GM15510 (cell line): ENCODE results near the gene NCOA7.

Source experiments
- POLR2A ChIP-seq: IDR thresholded peaks from 3 replicates; pipeline ENCODE4 v1.6.1; 2011; ENCODE audit warnings: borderline replicate concordance; ENCODE audit not compliant: insufficient read length; ENCODE audit errors: extremely low read depth

The NCOA7 gene

GRCh38 chr6:125943528-125944433 is 153.0 kb downstream of the NCOA7 start:
- TF ChIP-seq POLR2A = no peak

GRCh38 chr6:125944434-125944816 is 153.7 kb downstream of the NCOA7 start:
- no peak for TF ChIP-seq POLR2A

GRCh38 chr6:125944896-125945295 is 154.1 kb downstream of the NCOA7 start:
- no peak for TF ChIP-seq POLR2A

GRCh38 chr6:125945378-125946141 is 154.8 kb downstream of the NCOA7 start:
- no peak for TF ChIP-seq POLR2A

- no peak for TF ChIP-seq POLR2A
Observed at GRCh38 chr6:125947615-125948014, 156.9 kb downstream of the NCOA7 start.

- TF ChIP-seq POLR2A = no peak
Observed at GRCh38 chr6:125948455-125948854, 157.7 kb downstream of the NCOA7 start.

GRCh38 chr6:125949069-125949468 is 158.3 kb downstream of the NCOA7 start:
- TF ChIP-seq POLR2A = no peak

GRCh38 chr6:125950293-125950692 is 159.5 kb downstream of the NCOA7 start:
- TF ChIP-seq POLR2A = no peak

GRCh38 chr6:125951323-125951722 is 160.6 kb downstream of the NCOA7 start:
- no peak for TF ChIP-seq POLR2A

GRCh38 chr6:125952764-125953501 is 162.2 kb downstream of the NCOA7 start:
- no peak for TF ChIP-seq POLR2A

GRCh38 chr6:125953502-125953875 is 162.7 kb downstream of the NCOA7 start:
- no peak for TF ChIP-seq POLR2A

- TF ChIP-seq POLR2A = no peak
Observed at GRCh38 chr6:125954735-125955339, 164.1 kb downstream of the NCOA7 start.

GRCh38 chr6:125955973-125956372 is 165.2 kb downstream of the NCOA7 start:
- no peak for TF ChIP-seq POLR2A

GRCh38 chr6:125956506-125957390 is 166.0 kb downstream of the NCOA7 start, which contains the start of gene HINT3:
HINT3 (plus strand) TSS chr6:125956770; CDS start chr6:125956978, 208 bp downstream.
- peak; percentile 78 for TF ChIP-seq POLR2A
